K562 (cell line): Measurements from ENCODE around the gene CREB3L4. TPM values are rescaled to one million over a fixed set of nuclear protein-coding genes. Genes with fewer than 3 reads are reported as not detected.

Experiments used
- ARID1B ChIP-seq: fragments of 450-650 bp; IDR thresholded peaks from 2 replicates; pipeline ENCODE4 v1.6.1; 2016; ENCODE audit warnings: antibody characterized with exemption, mild to moderate bottlenecking, inconsistent platforms
- ARNT ChIP-seq, 2 experiments: fragments of 450-650 bp; IDR thresholded peaks; 2 replicates each; pipeline ENCODE4 v1.6.1; 2016; ENCODE audit warnings: mild to moderate bottlenecking in 1 of 2
- ATF7 ChIP-seq: fragments of 450-650 bp; IDR thresholded peaks from 2 replicates; pipeline ENCODE4 v1.7.1; 2014; ENCODE audit warnings: mild to moderate bottlenecking, moderate library complexity
- BCOR ChIP-seq: fragments of 450-650 bp; IDR thresholded peaks from 2 replicates; pipeline ENCODE4 v1.6.1; 2016
- GTF2E2 ChIP-seq: fragments of 200-800 bp; sonication (Bioruptor generic); IDR thresholded peaks from 2 replicates; pipeline ENCODE4 v1.6.1; 2016; ENCODE audit warnings: missing genetic modification characterization, missing compliant biosample characterization
- MCM2 ChIP-seq: fragments of 450-650 bp; IDR thresholded peaks from 2 replicates; pipeline ENCODE4 v1.6.1; 2017; ENCODE audit warnings: low read depth, mild to moderate bottlenecking
- NRF1 ChIP-seq, 2 experiments: fragments of 450-650 bp; IDR thresholded peaks in 1 of 2; conservative IDR thresholded peaks in 1 of 2; 2 replicates each; pipeline ENCODE4 v1.6.1; 2014; ENCODE audit warnings: mild to moderate bottlenecking in 2 of 2
- RAD21 ChIP-seq, 2 experiments: fragments of 250-450 bp in 1 of 2; fragments of 450-650 bp in 1 of 2; sonication (Bioruptor Pico) in 1 of 2; formaldehyde crosslinking in 1 of 2; IDR thresholded peaks in 1 of 2; conservative IDR thresholded peaks in 1 of 2; 2 replicates each; pipeline versions ENCODE4 v1.4.0 to v1.8.0; 2020 to 2022; ENCODE audit warnings: mild to moderate bottlenecking in 2 of 2, moderate library complexity in 1 of 2
- SOX6 ChIP-seq: fragments of 450-650 bp; IDR thresholded peaks from 2 replicates; pipeline ENCODE4 v1.6.1; 2014; ENCODE audit warnings: mild to moderate bottlenecking
- SRSF3 ChIP-seq: fragments of 200-400 bp; formaldehyde crosslinking; IDR thresholded peaks from 2 replicates; pipeline ENCODE4 v1.6.1; 2016; ENCODE audit warnings: mild to moderate bottlenecking, low read length, moderate library complexity; ENCODE audit not compliant: insufficient read depth
- TOE1 ChIP-seq, 2 experiments: fragments of 450-650 bp in 1 of 2; sonication (generic) in 1 of 2; formaldehyde crosslinking in 1 of 2; IDR thresholded peaks; 2 replicates each; pipeline versions ENCODE4 v1.7.1 to v1.8.0; 2016 to 2022; ENCODE audit warnings: borderline replicate concordance in 2 of 2, mild to moderate bottlenecking in 2 of 2, antibody characterized with exemption in 1 of 2, inconsistent platforms in 1 of 2, low read depth in 1 of 2, missing genetic modification reagents in 1 of 2, moderate library complexity in 1 of 2
- ZNF124 ChIP-seq: sonication (generic); formaldehyde crosslinking; IDR thresholded peaks from 2 replicates; pipeline ENCODE4 v1.8.1; 2022; ENCODE audit warnings: missing genetic modification reagents
- ZNF507 ChIP-seq: conservative IDR thresholded peaks from 2 replicates; pipeline ENCODE4 v1.6.1; 2017; ENCODE audit warnings: missing genetic modification characterization, missing compliant biosample characterization
- polyA plus RNA-seq, 8 experiments: library from polyadenylated mRNA; depleted of rRNA in 4 of 8; stranded (reverse) in 5 of 8; unstranded in 3 of 8; fragments of >200 nt; fragmentation: Nextera tagmentation in 2 of 8; fragmentation: Illumina TruSeq in 1 of 8; extraction: Ambion mirVana in 2 of 8; extraction: Trizol in 1 of 8; gene quantifications; 2 replicates each; pipeline versions ENCODE4 v1.2.1 to v1.2.3, GENCODE V29; 2011 to 2014; ENCODE audit warnings: inconsistent platforms in 1 of 8, missing spikeins in 1 of 8
- total RNA-seq, 7 experiments: library from RNA; depleted of rRNA in 6 of 7; stranded (reverse); fragments of >200 nt in 6 of 7; fragmentation: Illumina TruSeq in 2 of 7; extraction: Trizol in 2 of 7; gene quantifications; 2 replicates each; pipeline versions ENCODE4 v1.2.1 to v1.2.3, GENCODE V29; 2011 to 2021; ENCODE audit warnings: low replicate concordance in 1 of 7
- TF ChIP-seq, protein P1 (sequence below): fragments of 450-650 bp; IDR thresholded peaks from 2 replicates; pipeline ENCODE4 v1.6.1; 2017; ENCODE audit warnings: mild to moderate bottlenecking, moderate library complexity
- TF ChIP-seq, protein P2 (sequence below): fragments of 200-800 bp; sonication (Bioruptor generic); IDR thresholded peaks from 2 replicates; pipeline ENCODE4 v1.6.1; 2017; ENCODE audit warnings: missing genetic modification characterization, missing compliant biosample characterization

Gene CREB3L4
- total and polyA plus RNA-seq, 9 of the 15 experiments (the other 6 are each of a cell fraction or from before 2014, with no cell fraction given) = 9.9 to 18.6 (median 13.9) TPM

DNA sequence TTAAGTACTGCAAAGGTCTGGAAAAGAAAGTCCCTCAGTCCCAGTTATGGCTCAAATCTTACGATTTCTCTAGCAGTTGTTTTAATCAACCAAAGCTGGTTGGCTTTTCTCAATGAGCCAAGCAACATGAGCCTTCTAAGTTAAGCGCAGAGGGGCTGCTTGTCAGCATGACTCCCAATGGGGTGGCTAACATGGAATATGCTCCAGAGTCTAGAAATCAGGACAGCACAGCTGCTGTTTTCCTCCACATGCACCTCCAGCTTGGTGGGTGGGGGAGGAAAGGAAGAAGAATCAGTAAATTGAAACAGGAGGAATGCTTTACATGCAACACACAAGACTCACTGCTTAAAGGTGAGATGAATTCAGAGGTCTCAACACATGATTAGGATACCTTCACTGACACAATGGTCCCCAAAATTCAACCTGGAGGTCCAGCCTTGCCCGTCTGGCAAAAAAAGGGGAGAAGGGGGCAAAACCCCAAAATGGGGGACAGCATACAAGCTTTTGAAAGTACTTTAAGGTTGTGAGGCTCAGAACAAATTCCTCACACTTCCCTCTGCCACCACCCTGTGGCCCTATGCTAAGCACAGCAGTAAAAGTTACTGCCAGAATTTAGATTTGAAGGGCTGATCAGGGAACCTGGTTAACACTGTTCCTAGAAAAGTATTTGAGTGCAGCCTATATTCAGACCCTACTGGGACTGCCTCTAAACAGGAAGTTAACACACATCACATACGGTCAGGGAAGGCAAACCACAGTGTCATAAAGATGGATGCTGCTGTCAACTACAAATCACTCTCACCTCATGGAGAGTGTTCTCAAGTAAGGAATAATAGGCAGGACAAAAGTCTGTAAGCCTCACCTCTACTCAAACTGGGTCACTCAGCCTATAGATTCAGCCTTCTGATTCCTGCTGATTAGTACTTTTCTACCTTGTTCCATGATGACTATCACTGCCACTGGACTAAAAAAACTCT is 47.5 kb upstream of the CREB3L4 start (continued):
- TF ChIP-seq ARNT (IDR thresholded peaks at IDR 0.05) = no peak
- TF ChIP-seq, protein P1, sequence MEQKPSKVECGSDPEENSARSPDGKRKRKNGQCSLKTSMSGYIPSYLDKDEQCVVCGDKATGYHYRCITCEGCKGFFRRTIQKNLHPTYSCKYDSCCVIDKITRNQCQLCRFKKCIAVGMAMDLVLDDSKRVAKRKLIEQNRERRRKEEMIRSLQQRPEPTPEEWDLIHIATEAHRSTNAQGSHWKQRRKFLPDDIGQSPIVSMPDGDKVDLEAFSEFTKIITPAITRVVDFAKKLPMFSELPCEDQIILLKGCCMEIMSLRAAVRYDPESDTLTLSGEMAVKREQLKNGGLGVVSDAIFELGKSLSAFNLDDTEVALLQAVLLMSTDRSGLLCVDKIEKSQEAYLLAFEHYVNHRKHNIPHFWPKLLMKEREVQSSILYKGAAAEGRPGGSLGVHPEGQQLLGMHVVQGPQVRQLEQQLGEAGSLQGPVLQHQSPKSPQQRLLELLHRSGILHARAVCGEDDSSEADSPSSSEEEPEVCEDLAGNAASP = no peak
- no peak for TF ChIP-seq ZNF507 (tag)
- peak; percentile 63; the same call in 1 of the 2 replicates for TF ChIP-seq SOX6
- no peak for TF ChIP-seq BCOR
- TF ChIP-seq MCM2 = no peak
- TF ChIP-seq, protein P2, sequence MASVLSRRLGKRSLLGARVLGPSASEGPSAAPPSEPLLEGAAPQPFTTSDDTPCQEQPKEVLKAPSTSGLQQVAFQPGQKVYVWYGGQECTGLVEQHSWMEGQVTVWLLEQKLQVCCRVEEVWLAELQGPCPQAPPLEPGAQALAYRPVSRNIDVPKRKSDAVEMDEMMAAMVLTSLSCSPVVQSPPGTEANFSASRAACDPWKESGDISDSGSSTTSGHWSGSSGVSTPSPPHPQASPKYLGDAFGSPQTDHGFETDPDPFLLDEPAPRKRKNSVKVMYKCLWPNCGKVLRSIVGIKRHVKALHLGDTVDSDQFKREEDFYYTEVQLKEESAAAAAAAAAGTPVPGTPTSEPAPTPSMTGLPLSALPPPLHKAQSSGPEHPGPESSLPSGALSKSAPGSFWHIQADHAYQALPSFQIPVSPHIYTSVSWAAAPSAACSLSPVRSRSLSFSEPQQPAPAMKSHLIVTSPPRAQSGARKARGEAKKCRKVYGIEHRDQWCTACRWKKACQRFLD (CRISPR knock-in tag) = no peak
- no peak for TF ChIP-seq NRF1 (conservative IDR thresholded peaks at IDR 0.05 in 1 of 2, IDR thresholded peaks at IDR 0.05 in 1 of 2)
- TF ChIP-seq SRSF3 = no peak
- peak; percentile 48 for TF ChIP-seq ARID1B
- TF ChIP-seq TOE1 (IDR thresholded peaks at IDR 0.05; ENCODE audit: borderline replicate concordance) = 0 out of 2 replicates have a peak, but pooled peaks have one; percentile 35
- TF ChIP-seq TOE1 (CRISPR knock-in tag; IDR thresholded peaks at IDR 0.05; ENCODE audit: borderline replicate concordance, low read depth) = no peak
- TF ChIP-seq ATF7 = 0 out of 2 replicates have a peak, but pooled peaks have one; percentile 30
- TF ChIP-seq GTF2E2 (tag) = no peak
- TF ChIP-seq RAD21 (CRISPR knock-in tag; conservative IDR thresholded peaks at IDR 0.05 in 1 of 2, IDR thresholded peaks at IDR 0.05 in 1 of 2) = peak; percentile 33 to 64; a peak in 2 of 4 replicates
- TF ChIP-seq ZNF124 (CRISPR knock-in tag) = no peak
